HG02852 (cell line): ENCODE data around the gene ALPP.
"Not testable (repeated sequence)": the region's sequence is repeated elsewhere in the genome, so short reads cannot be mapped to it uniquely, and the experiment has no call there.

Experiments
- ATAC-seq: cut with Tn5 transposase; IDR thresholded peaks from one replicate; pipeline ENCODE4 v1.9.1; 2021; ENCODE audit warnings: mild to moderate bottlenecking, moderate library complexity; ENCODE audit not compliant: unreplicated experiment

ALPP gene

DNA sequence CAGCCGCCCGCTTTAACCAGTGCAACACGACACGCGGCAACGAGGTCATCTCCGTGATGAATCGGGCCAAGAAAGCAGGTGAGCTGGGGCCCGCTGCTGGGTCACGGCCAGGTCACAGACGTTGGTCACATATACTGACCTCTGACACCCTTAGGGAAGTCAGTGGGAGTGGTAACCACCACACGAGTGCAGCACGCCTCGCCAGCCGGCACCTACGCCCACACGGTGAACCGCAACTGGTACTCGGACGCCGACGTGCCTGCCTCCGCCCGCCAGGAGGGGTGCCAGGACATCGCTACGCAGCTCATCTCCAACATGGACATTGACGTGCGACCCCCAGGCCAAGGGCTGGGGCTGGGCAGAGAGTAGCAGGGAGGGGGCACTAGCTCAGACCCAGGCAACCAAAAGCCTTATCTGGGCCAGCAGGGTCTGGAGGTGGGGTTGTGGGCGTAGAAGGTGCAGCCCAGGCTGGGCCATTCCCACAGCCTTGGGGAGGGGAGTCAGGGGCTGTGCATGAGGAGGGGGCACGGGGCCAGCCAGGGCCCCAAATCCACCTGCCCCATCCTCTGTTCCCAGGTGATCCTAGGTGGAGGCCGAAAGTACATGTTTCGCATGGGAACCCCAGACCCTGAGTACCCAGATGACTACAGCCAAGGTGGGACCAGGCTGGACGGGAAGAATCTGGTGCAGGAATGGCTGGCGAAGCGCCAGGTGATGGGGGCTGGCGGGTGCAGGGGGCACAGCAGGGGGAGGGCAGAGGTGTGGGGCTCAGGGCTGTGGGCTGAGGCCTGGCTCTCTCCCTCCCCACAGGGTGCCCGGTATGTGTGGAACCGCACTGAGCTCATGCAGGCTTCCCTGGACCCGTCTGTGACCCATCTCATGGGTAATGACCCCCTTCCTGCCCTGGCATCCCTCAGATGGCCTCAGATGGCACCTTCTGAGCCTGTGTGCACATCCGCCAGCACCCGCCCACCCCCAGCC is 1.3 kb downstream of the ALPP start:
- not testable (repeated sequence) for ATAC-seq

DNA sequence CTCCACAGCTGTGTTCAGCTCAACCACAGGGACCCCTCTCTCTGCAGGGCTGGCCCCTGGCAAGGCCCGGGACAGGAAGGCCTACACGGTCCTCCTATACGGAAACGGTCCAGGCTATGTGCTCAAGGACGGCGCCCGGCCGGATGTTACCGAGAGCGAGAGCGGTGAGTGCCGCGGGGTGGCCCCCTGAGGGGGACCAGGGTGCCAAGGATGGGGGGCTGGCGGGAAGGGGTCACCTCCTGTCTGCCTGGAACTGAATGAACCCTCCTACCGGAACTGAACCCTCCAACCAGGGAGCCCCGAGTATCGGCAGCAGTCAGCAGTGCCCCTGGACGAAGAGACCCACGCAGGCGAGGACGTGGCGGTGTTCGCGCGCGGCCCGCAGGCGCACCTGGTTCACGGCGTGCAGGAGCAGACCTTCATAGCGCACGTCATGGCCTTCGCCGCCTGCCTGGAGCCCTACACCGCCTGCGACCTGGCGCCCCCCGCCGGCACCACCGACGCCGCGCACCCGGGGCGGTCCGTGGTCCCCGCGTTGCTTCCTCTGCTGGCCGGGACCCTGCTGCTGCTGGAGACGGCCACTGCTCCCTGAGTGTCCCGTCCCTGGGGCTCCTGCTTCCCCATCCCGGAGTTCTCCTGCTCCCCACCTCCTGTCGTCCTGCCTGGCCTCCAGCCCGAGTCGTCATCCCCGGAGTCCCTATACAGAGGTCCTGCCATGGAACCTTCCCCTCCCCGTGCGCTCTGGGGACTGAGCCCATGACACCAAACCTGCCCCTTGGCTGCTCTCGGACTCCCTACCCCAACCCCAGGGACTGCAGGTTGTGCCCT is 2.9 kb downstream of the ALPP start:
- ATAC-seq: not testable (repeated sequence)

DNA sequence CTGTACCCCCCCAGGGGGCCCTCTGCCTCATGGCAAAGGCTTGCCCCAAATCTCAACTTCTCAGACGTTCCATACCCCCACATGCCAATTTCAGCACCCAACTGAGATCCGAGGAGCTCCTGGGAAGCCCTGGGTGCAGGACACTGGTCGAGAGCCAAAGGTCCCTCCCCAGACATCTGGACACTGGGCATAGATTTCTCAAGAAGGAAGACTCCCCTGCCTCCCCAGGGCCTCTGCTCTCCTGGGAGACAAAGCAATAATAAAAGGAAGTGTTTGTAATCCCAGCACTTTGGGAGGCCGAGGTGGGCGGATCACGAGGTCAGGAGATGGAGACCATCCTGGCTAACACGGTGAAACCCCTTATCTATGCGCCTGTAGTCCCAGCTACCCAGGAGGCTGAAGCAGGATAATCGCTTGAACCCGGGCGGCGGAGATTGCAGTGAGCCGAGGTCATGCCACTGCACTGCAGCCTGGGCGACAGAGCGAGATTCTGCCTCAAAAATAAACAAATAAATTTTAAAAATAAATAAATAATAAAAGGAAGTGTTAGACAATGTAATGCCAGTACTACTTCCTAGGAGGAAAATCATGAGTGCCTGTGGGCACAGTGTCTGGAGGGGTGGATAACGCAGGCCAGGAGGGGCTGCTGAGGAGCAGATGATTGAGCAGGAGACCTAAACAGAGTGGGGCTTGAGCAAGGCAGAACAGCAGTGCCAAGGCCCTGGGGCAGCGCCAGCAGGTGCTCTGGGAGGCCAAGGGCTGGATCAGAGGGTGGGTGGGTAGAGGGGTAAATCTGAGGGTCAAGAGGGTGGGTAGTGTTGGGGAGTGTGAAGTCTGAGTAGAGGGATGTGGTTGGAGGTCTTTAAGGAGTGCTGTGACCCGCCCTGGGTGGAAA is 4.0 kb downstream of the ALPP start:
- no peak for ATAC-seq

DNA sequence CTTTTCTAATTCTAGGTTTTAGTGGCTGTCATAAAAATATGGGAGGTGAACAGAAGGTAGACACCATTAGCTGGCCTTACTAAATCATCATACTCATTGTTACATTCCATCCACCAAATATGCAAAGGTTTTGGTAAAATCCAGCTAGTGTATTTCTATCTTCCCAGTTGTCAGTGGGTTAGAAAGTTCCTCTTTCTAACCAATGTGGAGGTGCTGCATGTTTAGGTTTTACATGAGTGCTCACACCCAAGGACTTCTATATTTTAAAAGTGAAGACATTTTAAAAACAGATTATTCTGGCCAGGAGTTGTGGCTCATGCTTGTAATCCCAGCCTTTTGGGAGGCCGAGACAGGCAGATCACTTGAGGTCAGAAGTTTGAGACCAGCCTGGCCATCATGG is 5.9 kb downstream of the ALPP start:
- no peak for ATAC-seq

GRCh38 chr2:232385058-232385457 is 6.5 kb downstream of the ALPP start:
- not testable (repeated sequence) for ATAC-seq

DNA sequence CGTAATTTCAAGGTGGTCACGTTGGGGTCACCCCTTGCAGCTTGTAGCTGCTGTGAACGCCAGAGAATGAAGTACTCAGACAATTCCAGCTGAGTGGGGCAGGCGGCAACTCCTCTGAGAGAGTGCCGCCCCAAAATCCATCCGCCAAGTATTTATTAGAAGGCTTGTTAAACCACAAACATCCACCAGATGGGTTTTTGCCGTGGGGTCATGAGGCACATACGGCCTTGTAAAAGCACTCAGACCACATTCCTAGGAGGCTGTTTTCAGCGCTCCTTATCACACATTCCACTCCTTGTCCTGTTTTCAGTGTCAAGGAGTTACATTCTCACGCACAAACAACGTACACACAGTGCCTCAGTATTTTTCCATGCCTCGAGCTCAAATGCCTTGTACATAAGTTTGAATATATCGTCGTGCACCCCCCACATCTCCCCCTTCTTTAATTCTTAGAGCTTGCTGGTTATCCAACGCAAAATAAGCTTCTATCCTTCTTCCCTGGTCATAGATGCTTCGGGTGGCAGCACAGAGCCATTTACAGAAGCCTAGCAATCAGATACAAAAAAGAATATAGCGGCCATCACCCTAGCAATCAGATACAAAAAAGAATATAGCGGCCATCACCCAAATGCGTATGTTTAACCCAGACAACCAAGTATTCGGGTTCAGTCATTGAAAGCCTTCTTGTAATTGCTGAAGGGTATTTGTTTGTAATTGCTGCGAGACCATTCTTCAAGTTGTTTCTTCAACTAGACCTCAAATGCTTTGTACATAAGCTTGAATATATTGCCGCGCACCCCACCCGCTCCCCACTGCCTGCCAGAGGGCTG is 7.3 kb downstream of the ALPP start:
- no peak for ATAC-seq

DNA sequence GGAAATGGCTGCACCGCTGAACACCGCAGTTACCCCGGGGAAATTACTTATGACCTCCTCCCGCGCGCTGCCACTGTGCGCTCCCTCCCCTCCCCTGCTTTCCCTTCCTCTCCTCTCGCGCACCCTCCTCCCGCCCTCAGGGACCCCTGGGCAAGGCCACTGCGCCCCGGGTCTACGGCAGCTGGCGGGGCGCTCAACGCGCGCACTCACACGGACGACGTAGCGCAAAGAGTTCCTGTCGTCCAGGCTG is 7.9 kb downstream of the ALPP start:
- ATAC-seq: no peak

- no peak for ATAC-seq
Observed at GRCh38 chr2:232386740-232387450, 8.3 kb downstream of the ALPP start.

- ATAC-seq: no peak
Observed at GRCh38 chr2:232387451-232388171, 9.1 kb downstream of the ALPP start.

GRCh38 chr2:232388324-232388891 is 9.9 kb downstream of the ALPP start:
- no peak for ATAC-seq

DNA sequence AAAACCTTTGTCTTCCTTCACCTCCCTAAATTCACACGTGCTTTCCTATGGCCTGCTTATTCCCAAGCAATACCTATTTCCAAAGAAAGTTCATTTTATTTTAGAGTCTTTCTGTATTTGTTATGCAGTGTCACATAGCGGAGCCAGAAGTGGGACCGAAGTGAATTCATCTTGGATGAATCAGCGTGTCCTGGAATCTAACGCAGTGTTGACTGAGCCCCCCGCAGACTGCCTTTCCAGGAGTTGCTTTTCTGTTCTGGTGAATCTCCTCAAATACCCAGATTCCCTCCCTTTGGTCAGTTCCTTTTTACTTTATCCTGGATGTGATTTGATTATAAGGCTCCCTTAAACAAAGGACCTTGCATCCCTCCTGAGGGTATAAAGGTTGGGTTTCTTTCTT is 10.8 kb downstream of the ALPP start:
- no peak for ATAC-seq

- ATAC-seq: no peak
Observed at GRCh38 chr2:232390661-232391060, 12.1 kb downstream of the ALPP start.

DNA sequence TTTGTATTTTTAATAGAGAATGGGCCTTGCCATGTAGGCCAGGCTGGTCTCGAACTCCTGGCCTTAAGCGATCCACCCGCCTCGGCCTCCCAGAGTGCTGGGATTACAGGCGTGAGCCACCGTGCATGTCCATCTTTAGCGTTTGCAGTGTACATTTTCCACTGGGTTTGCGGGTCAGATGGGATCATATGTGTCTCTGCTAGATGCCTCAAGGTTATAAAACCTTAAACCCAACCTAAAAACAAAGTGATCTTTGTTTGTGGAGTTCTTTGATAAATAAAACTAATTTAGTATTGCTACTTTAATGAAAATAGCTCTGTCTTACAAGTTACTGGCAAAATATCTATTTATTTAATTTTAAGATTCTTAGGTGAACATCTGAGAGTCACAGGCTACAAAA is 15.0 kb downstream of the ALPP start:
- no peak for ATAC-seq

DNA sequence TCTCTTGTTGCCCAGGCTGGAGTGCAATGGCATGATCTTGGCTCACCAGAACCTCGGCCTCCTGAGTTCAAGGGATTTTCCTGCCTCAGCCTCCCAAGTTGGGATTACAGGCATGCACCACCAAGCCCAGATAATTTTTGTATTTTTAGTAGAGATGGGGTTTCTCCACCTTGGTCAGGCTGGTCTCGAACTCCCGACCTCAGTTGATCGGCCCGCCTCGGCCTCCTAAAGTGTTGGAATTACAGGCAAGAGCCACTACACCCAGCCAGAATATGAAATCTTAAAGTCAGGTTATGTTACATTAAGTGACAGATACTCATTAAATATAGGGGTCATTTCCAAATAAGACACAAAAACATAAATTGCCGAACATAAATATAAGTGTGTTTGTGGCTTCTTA is 15.9 kb downstream of the ALPP start:
- not testable (repeated sequence) for ATAC-seq

DNA sequence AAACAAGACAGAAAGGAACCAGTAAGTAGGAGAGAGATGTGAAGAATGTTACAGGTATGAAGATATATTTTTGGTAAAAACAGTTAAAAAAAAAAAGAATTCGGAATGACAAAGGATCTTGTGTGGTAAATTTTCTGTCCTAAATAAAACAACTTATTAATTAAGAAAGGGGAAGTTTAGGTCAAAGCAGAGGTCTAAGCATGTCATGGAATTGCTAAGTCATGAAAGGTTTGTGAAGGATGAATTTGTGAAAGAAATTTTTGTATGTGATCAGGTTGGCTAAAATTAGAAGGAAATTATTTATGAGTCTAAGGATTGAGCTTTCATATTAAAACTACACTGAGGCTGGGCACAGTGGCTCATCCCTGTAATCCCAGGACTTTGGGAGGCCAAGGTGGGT is 17.0 kb downstream of the ALPP start:
- ATAC-seq: no peak

GRCh38 chr2:232396683-232397082 is 18.1 kb downstream of the ALPP start:
- no peak for ATAC-seq

DNA sequence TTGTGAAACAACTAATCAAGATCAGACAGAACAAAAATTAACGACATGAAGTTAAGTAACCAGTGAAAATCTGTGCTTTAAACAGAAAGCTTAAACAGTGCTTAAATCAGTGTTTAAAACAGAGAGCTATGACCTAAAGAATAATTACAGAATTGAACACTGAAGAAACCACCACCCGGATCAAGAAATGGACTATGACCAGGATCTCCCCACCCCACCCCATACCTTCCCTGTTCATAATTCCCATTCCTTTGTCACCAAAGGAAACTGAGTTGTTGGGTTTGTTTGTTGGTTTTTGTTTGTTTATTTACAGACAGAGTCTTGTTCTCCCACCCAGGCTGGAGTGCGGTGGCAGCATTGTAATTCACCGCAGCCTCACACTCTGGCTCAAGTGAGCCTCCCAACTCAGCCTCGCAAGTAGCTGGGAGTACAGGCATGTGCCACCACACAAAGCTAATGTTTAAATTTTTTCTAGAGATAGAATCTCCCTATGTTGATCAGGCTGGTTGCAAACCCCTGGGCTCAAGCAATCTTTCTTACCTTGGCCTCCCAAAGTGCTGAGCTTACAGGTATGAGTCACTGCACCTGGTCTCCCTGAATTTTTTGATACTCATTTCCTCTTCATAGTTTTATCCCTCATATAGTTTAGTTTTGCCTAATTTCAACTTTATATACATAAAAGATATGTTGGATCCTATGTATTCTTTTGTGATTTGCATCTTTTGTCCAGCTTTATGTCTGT is 19.9 kb downstream of the ALPP start:
- ATAC-seq: no peak
